RWPE2 (cell line): ENCODE results near the gene PTPRK.
"Not testable (repeated sequence)": the region's sequence is repeated elsewhere in the genome, so short reads cannot be mapped to it uniquely, and the experiment has no call there.

Experiments
- ATAC-seq: fragments of 200-7000 bp; cut with Tn5 transposase; 3 replicates; pipeline ENCODE4 v1.9.1; 2021; ENCODE audit warnings: low read depth
- DNase-seq: peaks from one replicate; pipeline ENCODE4 v3.0.0-alpha.2; 2020; ENCODE audit warnings: low spot score
- H3K27ac ChIP-seq: fragments of 450-650 bp; 2 replicates; pipeline ENCODE4 v1.5.1; 2017; ENCODE audit warnings: mild to moderate bottlenecking; ENCODE audit not compliant: poor library complexity, severe bottlenecking
- H3K27me3 ChIP-seq: fragments of 250-450 bp; sonication (Bioruptor Pico); 2 replicates; pipeline ENCODE4 v1.5.1; 2021; ENCODE audit warnings: mild to moderate bottlenecking, moderate library complexity; ENCODE audit not compliant: insufficient read depth, poor library complexity, severe bottlenecking
- H3K36me3 ChIP-seq: fragments of 250-450 bp; sonication (Bioruptor Pico); 2 replicates; pipeline ENCODE4 v1.5.1; 2020; ENCODE audit warnings: low read depth, mild to moderate bottlenecking, moderate library complexity
- H3K4me1 ChIP-seq: fragments of 250-450 bp; sonication (Bioruptor Pico); 2 replicates; pipeline ENCODE4 v1.5.1; 2021; ENCODE audit warnings: mild to moderate bottlenecking, moderate library complexity; ENCODE audit not compliant: insufficient read depth, poor library complexity, severe bottlenecking
- H3K4me3 ChIP-seq: fragments of 250-450 bp; sonication (Bioruptor Pico); 2 replicates; pipeline ENCODE4 v1.5.1; 2021; ENCODE audit warnings: mild to moderate bottlenecking, moderate library complexity; ENCODE audit not compliant: severe bottlenecking
- H3K9me3 ChIP-seq: fragments of 250-450 bp; sonication (Bioruptor Pico); 2 replicates; pipeline ENCODE4 v1.5.1; 2021; ENCODE audit warnings: mild to moderate bottlenecking, moderate library complexity; ENCODE audit not compliant: severe bottlenecking
- CTCF ChIP-seq: fragments of 450-650 bp; IDR thresholded peaks from one replicate; pipeline ENCODE4 v1.5.1; 2017; ENCODE audit warnings: mild to moderate bottlenecking, moderate library complexity; ENCODE audit not compliant: poor library complexity, severe bottlenecking

Gene PTPRK

GRCh38 chr6:128491100-128491581 lies 29.3 kb downstream of the PTPRK start:
- DNase-seq (no peak), ATAC-seq (peak; percentile 61)
- peak overlapping the region; percentile 20 for H3K4me3 ChIP-seq
- H3K9me3 ChIP-seq = no peaks in the 10 kb centered on the region
- H3K4me1 ChIP-seq = peaks cover 22% of the 10 kb centered on the region
- H3K27ac ChIP-seq = peak overlapping the region; percentile 62
- H3K27me3 ChIP-seq = no peaks in the 10 kb centered on the region
- no peak for TF ChIP-seq CTCF
- H3K36me3 ChIP-seq = peaks cover 33% of the 10 kb centered on the region

GRCh38 chr6:128487746-128488145 lies 32.7 kb downstream of the PTPRK start:
- Histone ChIP-seq H3K4me3 (no peak overlapping the region), H3K4me1 (peaks cover 18% of the 10 kb centered on the region), H3K9me3 (no peaks in the 10 kb centered on the region), H3K27ac (no peak overlapping the region), H3K27me3 (no peaks in the 10 kb centered on the region), H3K36me3 (peaks cover 29% of the 10 kb centered on the region)
- DNase-seq (no peak), ATAC-seq (no peak)
- no peak for TF ChIP-seq CTCF

- TF ChIP-seq CTCF = peak; percentile 44
- ATAC-seq (0 out of 3 replicates have a peak, but pooled peaks have one; percentile 35), DNase-seq (no peak)
- Histone ChIP-seq H3K4me3 (no peak overlapping the region), H3K4me1 (peaks cover 11% of the 10 kb centered on the region), H3K9me3 (no peaks in the 10 kb centered on the region), H3K27me3 (no peaks in the 10 kb centered on the region), H3K27ac (no peak overlapping the region), H3K36me3 (peaks cover 29% of the 10 kb centered on the region)
Observed at GRCh38 chr6:128487055-128487454, 33.3 kb downstream of the PTPRK start.

- H3K4me1 ChIP-seq, DNase-seq, H3K27ac ChIP-seq, H3K9me3 ChIP-seq, H3K4me3 ChIP-seq, ATAC-seq, H3K27me3 ChIP-seq: not testable (repeated sequence)
- H3K36me3 ChIP-seq = peaks cover 29% of the 10 kb centered on the region
Observed at GRCh38 chr6:128486580-128486979, 33.8 kb downstream of the PTPRK start.

- Histone ChIP-seq H3K4me1 (no peaks in the 10 kb centered on the region), H3K36me3 (peaks cover 7% of the 10 kb centered on the region; the same call in 1 of the 2 replicates), H3K27ac (no peak overlapping the region), H3K9me3 (no peaks in the 10 kb centered on the region), H3K27me3 (no peaks in the 10 kb centered on the region), H3K4me3 (no peak overlapping the region)
- no peak for DNase-seq
- TF ChIP-seq CTCF = no peak
- no peak for ATAC-seq
Observed at GRCh38 chr6:128483472-128484135, 36.8 kb downstream of the PTPRK start.
